SK-N-MC (cell line): ENCODE measurements around the gene NDST1.

Experiments used
- EZH2 ChIP-seq: fragments of 200-600 bp; sonication (generic); IDR thresholded peaks from one replicate; pipeline ENCODE4 v1.6.1; 2017; ENCODE audit warnings: antibody characterized with exemption
- POLR2AphosphoS5 ChIP-seq: IDR thresholded peaks from 2 replicates; pipeline ENCODE4 v1.6.1; 2012; ENCODE audit warnings: mild to moderate bottlenecking, low read depth, low read length, borderline replicate concordance

DNA sequence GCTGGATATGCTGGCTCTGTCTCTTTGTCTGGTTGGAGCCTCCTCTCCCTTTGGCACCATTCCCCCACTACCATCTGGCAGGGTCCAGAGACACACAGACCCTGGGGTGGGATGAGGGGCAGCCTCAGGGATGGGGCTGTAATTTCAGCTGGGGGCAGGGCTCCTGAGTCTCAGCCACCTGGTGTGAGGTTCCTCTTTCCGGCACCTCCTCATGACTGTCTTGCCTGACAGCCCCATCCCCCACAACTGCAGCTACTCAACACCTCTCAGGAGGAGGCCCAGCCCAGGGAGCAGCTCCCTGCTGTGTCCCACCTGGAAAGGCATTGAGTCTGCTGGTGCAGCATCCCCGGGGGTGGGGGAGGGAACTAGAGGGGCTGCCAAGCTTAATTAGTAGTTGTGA lies 46.7 kb upstream of the NDST1 start:
- no peak for TF ChIP-seq EZH2
- TF ChIP-seq POLR2AphosphoS5 = no peak
